ENCODE measurements around the gene FXYD1. TPM values are rescaled to one million over a fixed set of nuclear protein-coding genes. Genes with fewer than 3 reads are reported as not detected.

FXYD1 gene
- total and polyA plus RNA-seq, 2 experiments from 2014 or later, result 1.5 to 26.8 TPM

DNA sequence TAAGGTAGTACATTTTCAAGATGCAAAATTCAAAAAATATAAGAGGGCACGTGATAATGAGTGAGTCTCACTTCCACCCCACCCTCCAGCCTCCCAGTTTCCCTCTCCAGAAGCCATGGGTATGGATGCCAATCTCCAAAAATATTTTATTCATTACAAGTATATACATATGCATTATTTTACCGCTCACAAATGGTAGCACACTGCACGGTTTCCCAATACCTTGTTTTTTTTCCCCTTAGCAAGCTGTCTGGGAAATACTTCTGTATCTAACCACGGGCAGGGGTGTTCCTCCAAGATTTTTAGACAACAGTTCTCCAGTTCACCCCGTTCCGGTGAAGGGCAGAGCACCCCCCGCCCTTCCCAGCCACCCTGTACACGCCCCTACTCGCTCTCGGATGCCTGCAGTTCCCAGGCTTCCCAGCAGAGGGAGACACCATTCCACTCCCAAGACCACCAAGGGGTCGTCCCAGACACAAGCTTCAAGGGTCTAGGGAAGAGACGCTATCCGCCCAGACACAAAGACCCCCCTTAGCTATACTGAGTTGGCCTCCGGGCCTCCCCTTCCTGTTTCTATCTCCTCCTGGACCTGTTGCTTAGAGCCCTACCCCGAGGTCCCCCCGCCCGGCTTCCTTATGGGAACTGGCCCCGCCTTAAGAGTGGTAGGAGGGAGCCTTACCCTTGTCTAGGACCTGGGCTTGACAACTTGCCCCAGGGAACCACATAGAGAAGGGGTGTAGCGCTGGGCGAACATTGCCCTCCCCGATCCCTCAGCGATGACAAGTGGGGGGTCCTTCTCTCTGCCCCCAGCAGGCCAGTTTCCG is 24.1 kb upstream of the FXYD1 start:
- H3K4me3 ChIP-seq, result peak overlapping the region; percentile 52
- H3F3A ChIP-seq (replicated peaks; ENCODE audit: low read depth), result no peaks in the 10 kb centered on the region
- peak overlapping the region; percentile 75 for H3K4me2 ChIP-seq
- Mint-ChIP-seq H3K9me3 (no peaks in the 10 kb centered on the region; the same call in 2 of the 3 replicates), H3K27me3 (ENCODE audit: insufficient read depth, low read depth, poor library complexity) (peaks cover 31% of the 10 kb centered on the region), H3K4me1 (peaks cover 43% of the 10 kb centered on the region), H3K36me3 (ENCODE audit: low read depth) (no peaks in the 10 kb centered on the region), H3K27ac (no peak overlapping the region), H3K4me3 (peak overlapping the region; percentile 73)
- no peaks in the 10 kb centered on the region for H4K20me1 ChIP-seq (replicated peaks; ENCODE audit: insufficient read depth)
- H2AFZ ChIP-seq, result peak overlapping the region; percentile 93
- no peaks in the 10 kb centered on the region for H3K27me3 ChIP-seq (ENCODE audit: insufficient read depth)
- H3K4me1 ChIP-seq (ENCODE audit: insufficient read depth), result peaks cover 25% of the 10 kb centered on the region
- no peak overlapping the region for H3K27ac ChIP-seq (ENCODE audit: low read depth)
- DNase-seq (ENCODE audit: low spot score), result peak; percentile 90
- peak; percentile 82 for ATAC-seq
- TF ChIP-seq POLR2AphosphoS5 (IDR thresholded peaks at IDR 0.05; ENCODE audit: low read depth), result no peak
- TF ChIP-seq, protein P1, sequence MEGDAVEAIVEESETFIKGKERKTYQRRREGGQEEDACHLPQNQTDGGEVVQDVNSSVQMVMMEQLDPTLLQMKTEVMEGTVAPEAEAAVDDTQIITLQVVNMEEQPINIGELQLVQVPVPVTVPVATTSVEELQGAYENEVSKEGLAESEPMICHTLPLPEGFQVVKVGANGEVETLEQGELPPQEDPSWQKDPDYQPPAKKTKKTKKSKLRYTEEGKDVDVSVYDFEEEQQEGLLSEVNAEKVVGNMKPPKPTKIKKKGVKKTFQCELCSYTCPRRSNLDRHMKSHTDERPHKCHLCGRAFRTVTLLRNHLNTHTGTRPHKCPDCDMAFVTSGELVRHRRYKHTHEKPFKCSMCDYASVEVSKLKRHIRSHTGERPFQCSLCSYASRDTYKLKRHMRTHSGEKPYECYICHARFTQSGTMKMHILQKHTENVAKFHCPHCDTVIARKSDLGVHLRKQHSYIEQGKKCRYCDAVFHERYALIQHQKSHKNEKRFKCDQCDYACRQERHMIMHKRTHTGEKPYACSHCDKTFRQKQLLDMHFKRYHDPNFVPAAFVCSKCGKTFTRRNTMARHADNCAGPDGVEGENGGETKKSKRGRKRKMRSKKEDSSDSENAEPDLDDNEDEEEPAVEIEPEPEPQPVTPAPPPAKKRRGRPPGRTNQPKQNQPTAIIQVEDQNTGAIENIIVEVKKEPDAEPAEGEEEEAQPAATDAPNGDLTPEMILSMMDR (conservative IDR thresholded peaks at IDR 0.05; ENCODE audit: low read depth in 2 of 2), result peak; percentile 93 to 94
- H3K79me2 ChIP-seq (replicated peaks; ENCODE audit: insufficient read depth), result no peaks in the 10 kb centered on the region
- H3K9me2 ChIP-seq (ENCODE audit: insufficient read depth), result no peaks in the 10 kb centered on the region
- no peaks in the 10 kb centered on the region for H3K36me3 ChIP-seq (ENCODE audit: insufficient read depth)

DNA sequence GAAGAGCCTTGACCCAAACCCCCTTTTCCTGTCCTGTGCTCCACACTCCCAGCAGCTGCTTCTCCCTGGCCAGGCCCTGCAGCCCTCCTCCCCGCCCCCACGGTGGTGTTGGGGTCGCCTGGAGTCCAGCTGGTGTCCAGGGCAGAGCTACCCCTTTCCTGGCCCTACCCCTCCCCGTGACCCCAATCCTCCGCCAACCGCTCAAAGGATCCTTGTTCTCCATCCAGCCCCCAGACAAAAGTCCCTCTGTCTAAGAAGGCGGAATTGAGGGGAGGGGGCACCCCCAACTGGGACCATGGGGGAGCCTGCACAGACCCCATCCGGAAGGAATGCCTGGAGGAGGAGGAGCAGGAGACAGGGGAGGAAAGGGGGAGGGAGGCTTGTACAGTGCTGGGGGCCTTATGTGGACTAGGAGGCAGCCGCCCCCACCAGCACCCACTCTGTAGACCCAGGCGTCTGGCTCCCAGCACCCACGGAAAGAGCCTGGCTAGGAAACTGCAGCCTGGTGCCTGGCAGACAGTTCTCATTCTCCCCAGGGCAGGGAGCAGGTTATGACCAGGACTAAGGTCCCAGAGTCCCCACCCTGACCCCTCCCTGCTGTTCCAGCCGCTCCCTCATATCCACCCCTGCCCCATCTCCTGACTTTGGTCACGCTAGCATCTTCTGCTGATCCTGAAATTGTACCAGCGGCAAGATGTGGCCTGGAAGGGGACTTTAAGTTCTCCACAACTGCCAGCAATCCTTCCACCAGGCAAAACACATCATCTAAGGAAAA is 23.3 kb upstream of the FXYD1 start, which contains the start of gene FXYD3:
FXYD3 (plus strand) TSS at position 647 of the 775 bp plus-strand sequence. CDS start 3,554 bp downstream, outside the sequence.
- Histone ChIP-seq H3K36me3 (ENCODE audit: insufficient read depth) (no peaks in the 10 kb centered on the region), H3K9me2 (ENCODE audit: insufficient read depth) (no peaks in the 10 kb centered on the region), H3K4me2 (peak within 1 kb of the TSS; percentile 75), H3K27ac (ENCODE audit: low read depth) (no peak within 1 kb of the TSS), H3K4me3 (peak within 1 kb of the TSS; percentile 52), H3F3A (replicated peaks; ENCODE audit: low read depth) (no peaks in the 10 kb centered on the region), H4K20me1 (replicated peaks; ENCODE audit: insufficient read depth) (no peaks in the 10 kb centered on the region), H2AFZ (peak within 1 kb of the TSS; percentile 93), H3K79me2 (replicated peaks; ENCODE audit: insufficient read depth) (no peaks in the 10 kb centered on the region), H3K27me3 (ENCODE audit: insufficient read depth) (no peaks in the 10 kb centered on the region), H3K4me1 (ENCODE audit: insufficient read depth) (peaks cover 27% of the 10 kb centered on the region)
- Mint-ChIP-seq H3K27me3 (ENCODE audit: insufficient read depth, low read depth, poor library complexity) (peaks cover 29% of the 10 kb centered on the region), H3K4me3 (peak within 1 kb of the TSS; percentile 73), H3K9me3 (no peaks in the 10 kb centered on the region; the same call in 2 of the 3 replicates), H3K4me1 (peaks cover 41% of the 10 kb centered on the region), H3K27ac (no peak within 1 kb of the TSS), H3K36me3 (ENCODE audit: low read depth) (no peaks in the 10 kb centered on the region)
- peak; percentile 5 for ATAC-seq
- TF ChIP-seq, protein P1 (conservative IDR thresholded peaks at IDR 0.05; ENCODE audit: low read depth in 2 of 2), result no peak
- TF ChIP-seq, protein P2, sequence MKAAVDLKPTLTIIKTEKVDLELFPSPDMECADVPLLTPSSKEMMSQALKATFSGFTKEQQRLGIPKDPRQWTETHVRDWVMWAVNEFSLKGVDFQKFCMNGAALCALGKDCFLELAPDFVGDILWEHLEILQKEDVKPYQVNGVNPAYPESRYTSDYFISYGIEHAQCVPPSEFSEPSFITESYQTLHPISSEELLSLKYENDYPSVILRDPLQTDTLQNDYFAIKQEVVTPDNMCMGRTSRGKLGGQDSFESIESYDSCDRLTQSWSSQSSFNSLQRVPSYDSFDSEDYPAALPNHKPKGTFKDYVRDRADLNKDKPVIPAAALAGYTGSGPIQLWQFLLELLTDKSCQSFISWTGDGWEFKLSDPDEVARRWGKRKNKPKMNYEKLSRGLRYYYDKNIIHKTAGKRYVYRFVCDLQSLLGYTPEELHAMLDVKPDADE (IDR thresholded peaks at IDR 0.05), result no peak
- no peak for TF ChIP-seq JUNB (IDR thresholded peaks at IDR 0.05; ENCODE audit: unreplicated experiment)
- DNase-seq (ENCODE audit: low spot score), result no peak
